HG03066 (cell line): ENCODE measurements around the gene ACOXL.

ENCODE experiments used
- ATAC-seq: cut with Tn5 transposase; IDR thresholded peaks from one replicate; pipeline ENCODE4 v1.9.1; 2021; ENCODE audit warnings: low read depth; ENCODE audit not compliant: unreplicated experiment

Gene ACOXL

GRCh38 chr2:110990440-110990839, 258.1 kb downstream of the ACOXL start:
- no peak for ATAC-seq

- no peak for ATAC-seq
Measured at GRCh38 chr2:110991911-110992310, 259.5 kb downstream of the ACOXL start.

GRCh38 chr2:110992886-110993285, 260.5 kb downstream of the ACOXL start:
- no peak for ATAC-seq

GRCh38 chr2:110993557-110994231, 261.3 kb downstream of the ACOXL start:
- no peak for ATAC-seq

GRCh38 chr2:110994250-110994961, 262.0 kb downstream of the ACOXL start:
- no peak for ATAC-seq

GRCh38 chr2:110995911-110996310, 263.5 kb downstream of the ACOXL start:
- ATAC-seq = no peak

GRCh38 chr2:110997331-110998045, 265.1 kb downstream of the ACOXL start:
- no peak for ATAC-seq

- no peak for ATAC-seq
Measured at GRCh38 chr2:110998311-110998710, 265.9 kb downstream of the ACOXL start.

GRCh38 chr2:110999626-111000025, 267.3 kb downstream of the ACOXL start:
- ATAC-seq = no peak

- no peak for ATAC-seq
Measured at GRCh38 chr2:111005307-111005706, 272.9 kb downstream of the ACOXL start.

GRCh38 chr2:111005821-111006220, 273.4 kb downstream of the ACOXL start:
- no peak for ATAC-seq

- ATAC-seq = no peak
Measured at GRCh38 chr2:111007757-111008688, 275.6 kb downstream of the ACOXL start.

GRCh38 chr2:111011218-111011617, 278.8 kb downstream of the ACOXL start:
- ATAC-seq = no peak

- ATAC-seq = no peak
Measured at GRCh38 chr2:111015283-111015995, 283.1 kb downstream of the ACOXL start.

- ATAC-seq = no peak
Measured at GRCh38 chr2:111017034-111017622, 284.8 kb downstream of the ACOXL start.

GRCh38 chr2:111017909-111018308, 285.5 kb downstream of the ACOXL start:
- ATAC-seq = no peak

- ATAC-seq = no peak
Measured at GRCh38 chr2:111019381-111019780, 287.0 kb downstream of the ACOXL start.

GRCh38 chr2:111022633-111023032, 290.3 kb downstream of the ACOXL start:
- no peak for ATAC-seq

GRCh38 chr2:111024496-111024895, 292.1 kb downstream of the ACOXL start:
- ATAC-seq = no peak

GRCh38 chr2:111025288-111025687, 292.9 kb downstream of the ACOXL start:
- no peak for ATAC-seq
